NB4 (cell line): ENCODE measurements around the gene SLC35C1.
A peak's percentile ranks its signal among the peaks of the same experiment; 100 is the strongest.
"Not testable (repeated sequence)": the region's sequence is repeated elsewhere in the genome, so short reads cannot be mapped to it uniquely, and the experiment has no call there.

Experiments
- DNase-seq: peaks from one replicate; pipeline ENCODE4 v3.0.0; 2010; ENCODE audit warnings: low read depth
- H3K4me3 ChIP-seq: one replicate; pipeline ENCODE4 v1.5.1; 2011; ENCODE audit warnings: mild to moderate bottlenecking, low read depth, low read length, moderate library complexity
- CTCF ChIP-seq: IDR thresholded peaks from one replicate; pipeline ENCODE4 v1.5.1; 2012; ENCODE audit warnings: low read depth, low read length
- MYC ChIP-seq: IDR thresholded peaks from 2 replicates; pipeline ENCODE4 v1.6.1; 2011; ENCODE audit warnings: low read depth, low read length
- POLR2A ChIP-seq: IDR thresholded peaks from 2 replicates; pipeline ENCODE4 v1.6.1; 2011; ENCODE audit warnings: mild to moderate bottlenecking; ENCODE audit not compliant: insufficient read length; ENCODE audit errors: extremely low read depth
- TF ChIP-seq, protein P1 (sequence below): IDR thresholded peaks from 2 replicates; pipeline ENCODE4 v1.6.1; 2011; ENCODE audit warnings: low read depth, low read length

Gene SLC35C1

GRCh38 chr11:45806072-45806933 is 1.4 kb downstream of the SLC35C1 start:
- peak overlapping the region; percentile 82 for H3K4me3 ChIP-seq
- TF ChIP-seq MYC (no peak), POLR2A (no peak), CTCF (no peak)
- TF ChIP-seq, protein P1, sequence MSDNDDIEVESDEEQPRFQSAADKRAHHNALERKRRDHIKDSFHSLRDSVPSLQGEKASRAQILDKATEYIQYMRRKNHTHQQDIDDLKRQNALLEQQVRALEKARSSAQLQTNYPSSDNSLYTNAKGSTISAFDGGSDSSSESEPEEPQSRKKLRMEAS: no peak
- no peak for DNase-seq

DNA sequence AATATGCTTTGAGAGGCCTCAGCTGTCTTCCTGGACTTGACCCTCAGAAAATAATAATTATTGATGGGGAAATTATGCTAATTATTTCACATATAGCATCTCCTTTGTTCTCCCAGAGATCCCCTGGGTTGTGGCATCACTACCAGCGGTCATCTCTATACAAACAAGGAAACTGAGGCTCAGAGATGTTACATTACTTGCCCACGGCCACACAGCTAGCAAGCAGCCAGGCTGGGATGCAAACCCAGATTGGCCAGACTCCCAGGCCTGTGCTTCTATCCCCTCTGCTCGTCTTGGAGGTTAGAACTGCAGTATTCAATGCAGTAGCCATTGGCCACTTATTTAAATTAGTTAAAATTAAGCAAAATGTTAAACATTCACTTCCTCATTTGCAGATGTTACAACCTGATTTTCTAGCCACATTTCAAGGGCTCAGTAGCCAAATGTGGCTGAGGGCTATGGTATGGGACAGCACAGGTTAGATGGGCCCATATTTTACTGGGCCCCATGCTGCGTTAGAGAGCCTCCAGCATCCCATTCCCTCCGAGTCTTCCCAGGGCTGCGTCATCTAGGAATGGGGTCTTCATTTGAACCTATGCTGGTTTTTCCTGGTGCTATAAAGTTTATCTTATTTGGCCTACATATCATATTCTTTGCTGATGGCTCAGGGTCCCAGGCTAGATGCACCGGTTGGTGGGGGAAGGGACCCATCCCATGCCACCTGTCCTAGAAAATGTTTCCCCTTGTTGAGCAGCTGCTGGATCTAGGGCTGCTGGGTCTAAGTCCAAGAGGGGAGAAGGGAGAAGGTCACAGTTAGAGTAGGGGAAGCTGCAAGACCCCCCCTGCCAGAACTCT is 2.2 kb downstream of the SLC35C1 start:
- peak; percentile 28 for DNase-seq
- TF ChIP-seq, protein P1: no peak
- H3K4me3 ChIP-seq: peak overlapping the region; percentile 82

DNA sequence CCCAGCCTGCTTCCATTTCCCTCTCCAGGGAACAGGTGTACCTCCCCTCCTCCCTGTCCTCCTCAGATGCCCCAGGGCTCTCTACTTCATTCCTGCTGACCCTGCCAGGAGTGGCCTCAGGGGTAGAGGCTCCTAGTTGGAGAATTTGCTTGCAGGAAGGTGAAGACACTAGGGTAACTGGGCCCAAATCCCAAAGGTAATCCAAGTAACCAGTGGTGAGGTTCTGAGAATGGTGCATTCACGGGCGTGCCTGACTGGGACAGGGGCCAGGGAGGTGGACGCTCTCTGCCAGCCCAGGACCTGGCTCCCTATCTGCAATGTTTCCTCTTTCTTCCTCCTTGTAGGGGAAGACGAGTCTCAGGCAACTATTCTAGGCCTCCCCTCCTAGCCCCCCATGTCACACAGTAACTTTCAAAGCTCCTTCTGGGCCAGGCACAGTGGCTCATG is 2.9 kb downstream of the SLC35C1 start:
- no peak for DNase-seq
- TF ChIP-seq MYC: no peak
- TF ChIP-seq CTCF: no peak
- no peak for TF ChIP-seq POLR2A
- TF ChIP-seq, protein P1: no peak
- H3K4me3 ChIP-seq: no peak overlapping the region

GRCh38 chr11:45808427-45808826 is 3.5 kb downstream of the SLC35C1 start:
- H3K4me3 ChIP-seq, DNase-seq: not testable (repeated sequence)

DNA sequence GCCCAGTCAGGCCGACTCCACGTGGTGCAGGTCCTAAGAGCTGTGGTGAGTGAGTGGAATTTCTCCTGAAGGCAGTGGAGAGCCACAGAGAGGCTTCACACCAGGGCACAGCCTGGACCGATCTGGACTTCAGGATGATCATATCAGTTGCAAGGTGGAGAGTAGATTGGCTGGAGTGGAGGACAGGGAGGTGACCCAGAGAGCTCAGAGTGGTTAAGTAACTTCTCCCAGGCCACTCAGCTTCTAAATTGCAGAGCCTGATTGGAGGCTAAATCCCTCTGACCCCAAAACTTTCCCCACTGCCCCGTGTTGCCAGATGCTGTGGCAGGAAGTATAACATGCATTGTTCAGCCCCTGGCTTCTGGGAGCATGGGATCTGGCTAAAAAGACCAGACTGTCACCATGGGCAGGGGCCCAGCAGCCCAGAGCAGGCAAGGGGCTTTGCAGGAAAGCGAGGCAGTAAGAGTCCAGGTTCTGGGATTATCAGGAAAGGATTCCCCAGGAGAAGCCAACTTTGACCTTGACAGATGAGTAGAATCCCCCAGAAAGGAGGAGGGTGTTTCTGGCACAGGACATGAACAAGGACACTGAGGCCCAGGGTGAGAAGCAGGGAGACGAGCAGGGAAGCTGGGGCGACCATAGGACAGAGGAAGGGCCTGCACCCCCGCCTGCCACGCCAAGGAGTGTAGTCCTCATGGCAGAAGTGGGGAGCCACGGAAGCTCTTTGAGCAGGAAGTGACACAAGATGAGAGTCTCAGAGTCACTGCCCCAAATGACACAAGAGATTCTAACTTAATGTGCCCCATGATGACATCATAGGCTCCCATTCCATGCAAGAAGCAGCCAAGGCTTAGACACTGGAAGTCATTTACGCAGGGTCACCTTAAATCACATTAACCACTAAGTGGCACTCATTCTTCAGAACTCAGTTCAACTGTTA is 4.8 kb downstream of the SLC35C1 start:
- peak; percentile 27 for DNase-seq
- TF ChIP-seq MYC (no peak), CTCF (no peak), POLR2A (no peak)
- TF ChIP-seq, protein P1: no peak

DNA sequence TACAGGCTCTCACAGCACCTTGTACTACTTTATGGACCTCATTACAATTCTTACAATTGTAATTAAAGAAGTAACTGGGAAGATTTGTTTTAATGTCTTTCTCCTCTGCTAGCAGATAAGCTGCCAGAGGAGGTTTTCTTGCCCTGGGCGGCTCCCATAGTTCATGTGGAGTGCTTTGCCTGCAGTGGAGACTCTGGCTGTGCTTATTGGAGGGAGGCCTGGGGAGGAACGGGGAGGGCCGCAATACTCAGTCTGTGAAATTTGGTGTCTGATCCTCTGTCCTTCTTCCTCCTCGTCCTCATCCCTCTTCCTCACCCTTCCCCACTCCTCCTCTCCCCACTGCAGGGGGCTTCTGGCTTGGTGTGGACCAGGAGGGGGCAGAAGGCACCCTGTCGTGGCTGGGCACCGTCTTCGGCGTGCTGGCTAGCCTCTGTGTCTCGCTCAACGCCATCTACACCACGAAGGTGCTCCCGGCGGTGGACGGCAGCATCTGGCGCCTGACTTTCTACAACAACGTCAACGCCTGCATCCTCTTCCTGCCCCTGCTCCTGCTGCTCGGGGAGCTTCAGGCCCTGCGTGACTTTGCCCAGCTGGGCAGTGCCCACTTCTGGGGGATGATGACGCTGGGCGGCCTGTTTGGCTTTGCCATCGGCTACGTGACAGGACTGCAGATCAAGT is 5.6 kb downstream of the SLC35C1 start:
- TF ChIP-seq, protein P1: no peak
- no peak for TF ChIP-seq POLR2A
- TF ChIP-seq MYC: no peak
- TF ChIP-seq CTCF: no peak
- no peak overlapping the region for H3K4me3 ChIP-seq
- no peak for DNase-seq

More for the DNA sequence above, 4.8 kb downstream of the SLC35C1 start:
- H3K4me3 ChIP-seq: no peak overlapping the region
